Measurements from ENCODE around the gene THADA.

Gene THADA

DNA sequence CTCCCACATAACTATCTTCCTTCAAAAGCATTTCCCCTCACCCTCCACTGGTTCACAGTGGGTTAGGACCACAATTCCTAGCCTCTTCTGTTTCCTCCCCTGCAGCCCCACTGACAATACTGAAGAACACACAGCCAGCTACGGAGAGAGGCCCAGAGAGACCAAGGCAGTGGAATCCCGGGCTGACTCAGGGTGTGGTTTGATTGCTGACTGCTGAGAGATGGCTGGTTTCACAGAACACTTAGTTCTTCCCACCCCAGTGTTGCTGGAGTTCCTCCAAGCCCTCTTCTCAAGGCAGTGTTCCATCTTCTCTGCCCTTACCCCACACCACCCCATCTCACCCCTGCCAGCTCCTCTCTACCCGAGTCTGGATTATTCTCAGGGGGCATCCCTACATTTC, 326.1 kb downstream of the THADA start:
- H3F3A ChIP-seq (ENCODE audit: control insufficient read depth, insufficient read depth) = no peaks in the 10 kb centered on the region
- H3K36me3 ChIP-seq (ENCODE audit: control insufficient read depth, low read length) = no peaks in the 10 kb centered on the region
- H3K4me3 ChIP-seq (ENCODE audit: low read length) = no peak overlapping the region
- TF ChIP-seq CTCF (IDR thresholded peaks at IDR 0.05; ENCODE audit: low read depth, low read length, poor library complexity, severe bottlenecking) (no peak), EZH2phosphoT487 (IDR thresholded peaks at IDR 0.05; ENCODE audit: borderline replicate concordance, low read length) (no peak)
- H3K27ac ChIP-seq (ENCODE audit: low read depth, low read length) = no peak overlapping the region
- H3K9me3 ChIP-seq (ENCODE audit: control insufficient read depth, insufficient read depth, low read length) = no peaks in the 10 kb centered on the region
- H3K4me1 ChIP-seq (ENCODE audit: control insufficient read depth, low read length) = no peaks in the 10 kb centered on the region
- H3K27me3 ChIP-seq (ENCODE audit: control insufficient read depth, low read length) = no peaks in the 10 kb centered on the region
- no peak overlapping the region for H3K4me2 ChIP-seq (ENCODE audit: low read length)
- no peaks in the 10 kb centered on the region for H4K20me1 ChIP-seq (ENCODE audit: control insufficient read depth, insufficient read depth, low read depth, low read length)
- H3K79me2 ChIP-seq (ENCODE audit: control insufficient read depth, low read length) = no peaks in the 10 kb centered on the region
- no peaks in the 10 kb centered on the region for H3K9me2 ChIP-seq (replicated peaks; ENCODE audit: control insufficient read depth, low read length)

GRCh38 chr2:43269074-43269572, 326.7 kb downstream of the THADA start:
- no peaks in the 10 kb centered on the region for H3K9me2 ChIP-seq (replicated peaks; ENCODE audit: control insufficient read depth, low read length)
- no peak overlapping the region for H3K4me2 ChIP-seq (ENCODE audit: low read length)
- no peak overlapping the region for H3K27ac ChIP-seq (ENCODE audit: low read depth, low read length)

DNA sequence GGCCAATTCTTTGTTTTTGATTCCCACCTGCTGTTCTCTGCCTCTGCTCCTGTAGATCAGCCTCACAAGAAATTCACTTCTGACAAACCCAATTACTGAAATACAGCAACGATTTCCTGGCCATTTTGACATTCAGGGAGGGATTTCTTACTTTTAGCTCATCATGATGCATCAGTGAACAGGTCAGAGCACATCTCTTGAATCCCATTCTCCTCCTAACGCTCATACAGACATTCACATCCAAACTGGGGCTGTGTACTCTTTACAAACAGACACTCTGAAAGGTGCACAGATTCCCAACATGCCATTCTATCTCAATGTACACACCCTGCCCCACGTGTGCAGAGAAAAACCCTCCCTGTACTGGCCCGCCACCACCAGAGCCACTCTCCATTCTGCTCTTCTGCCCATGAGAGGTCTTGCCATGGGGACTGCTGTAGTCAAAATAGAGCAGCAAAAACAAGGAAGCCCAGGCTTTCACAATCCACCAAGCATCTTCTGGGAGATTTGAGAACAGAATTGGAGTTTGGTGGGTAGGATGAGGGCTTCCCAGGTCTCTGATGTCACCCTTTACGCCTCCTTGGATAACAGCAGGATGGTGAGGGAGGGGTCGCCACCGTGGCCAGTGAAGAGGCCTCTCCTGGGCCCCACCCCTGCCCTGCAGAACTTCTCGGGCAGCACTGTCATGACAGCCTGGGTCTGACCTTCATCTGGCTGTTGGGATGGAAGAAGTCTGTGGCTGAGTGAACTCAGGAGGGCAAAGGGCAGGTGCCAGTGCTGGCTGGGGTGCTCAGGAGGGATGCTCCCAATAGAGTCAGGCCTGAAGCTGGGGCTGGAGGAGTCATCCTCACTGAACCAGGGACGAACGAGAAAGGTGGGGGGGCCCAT, 327.5 kb downstream of the THADA start:
- Histone ChIP-seq H3K9me3 (ENCODE audit: control insufficient read depth, insufficient read depth, low read length) (no peaks in the 10 kb centered on the region), H3K4me1 (ENCODE audit: control insufficient read depth, low read length) (no peaks in the 10 kb centered on the region), H3K9me2 (replicated peaks; ENCODE audit: control insufficient read depth, low read length) (no peaks in the 10 kb centered on the region), H3K27ac (ENCODE audit: low read depth, low read length) (no peak overlapping the region), H3K27me3 (ENCODE audit: control insufficient read depth, low read length) (no peaks in the 10 kb centered on the region), H3K4me2 (ENCODE audit: low read length) (no peak overlapping the region), H3K36me3 (ENCODE audit: control insufficient read depth, low read length) (no peaks in the 10 kb centered on the region), H4K20me1 (ENCODE audit: control insufficient read depth, insufficient read depth, low read depth, low read length) (no peaks in the 10 kb centered on the region), H3F3A (ENCODE audit: control insufficient read depth, insufficient read depth) (no peaks in the 10 kb centered on the region), H3K4me3 (ENCODE audit: low read length) (no peak overlapping the region), H3K79me2 (ENCODE audit: control insufficient read depth, low read length) (no peaks in the 10 kb centered on the region)
- TF ChIP-seq EZH2phosphoT487 (IDR thresholded peaks at IDR 0.05; ENCODE audit: borderline replicate concordance, low read length) (no peak), CTCF (IDR thresholded peaks at IDR 0.05; ENCODE audit: low read depth, low read length, poor library complexity, severe bottlenecking) (no peak)

More at GRCh38 chr2:43269074-43269572, 326.7 kb downstream of the THADA start:
- no peak overlapping the region for H3K4me3 ChIP-seq (ENCODE audit: low read length)
- H3K36me3 ChIP-seq (ENCODE audit: control insufficient read depth, low read length) = no peaks in the 10 kb centered on the region
- no peaks in the 10 kb centered on the region for H3K79me2 ChIP-seq (ENCODE audit: control insufficient read depth, low read length)
- no peaks in the 10 kb centered on the region for H4K20me1 ChIP-seq (ENCODE audit: control insufficient read depth, insufficient read depth, low read depth, low read length)
- H3K4me1 ChIP-seq (ENCODE audit: control insufficient read depth, low read length) = no peaks in the 10 kb centered on the region
- H3K27me3 ChIP-seq (ENCODE audit: control insufficient read depth, low read length) = no peaks in the 10 kb centered on the region
- no peaks in the 10 kb centered on the region for H3F3A ChIP-seq (ENCODE audit: control insufficient read depth, insufficient read depth)
- H3K9me3 ChIP-seq (ENCODE audit: control insufficient read depth, insufficient read depth, low read length) = no peaks in the 10 kb centered on the region
- TF ChIP-seq CTCF (IDR thresholded peaks at IDR 0.05; ENCODE audit: low read depth, low read length, poor library complexity, severe bottlenecking) = no peak
- no peak for TF ChIP-seq EZH2phosphoT487 (IDR thresholded peaks at IDR 0.05; ENCODE audit: borderline replicate concordance, low read length)

All from DOHH2 (cell line).